TTC549 (cell line): Measurements from ENCODE around the gene PRSS56.

Source experiments
- FAIRE-seq: peaks from 2 replicates; lab custom pipeline; 2012; peaks lifted over from hg19 to GRCh38; lab: Jason Lieb, UNC

PRSS56 gene

DNA sequence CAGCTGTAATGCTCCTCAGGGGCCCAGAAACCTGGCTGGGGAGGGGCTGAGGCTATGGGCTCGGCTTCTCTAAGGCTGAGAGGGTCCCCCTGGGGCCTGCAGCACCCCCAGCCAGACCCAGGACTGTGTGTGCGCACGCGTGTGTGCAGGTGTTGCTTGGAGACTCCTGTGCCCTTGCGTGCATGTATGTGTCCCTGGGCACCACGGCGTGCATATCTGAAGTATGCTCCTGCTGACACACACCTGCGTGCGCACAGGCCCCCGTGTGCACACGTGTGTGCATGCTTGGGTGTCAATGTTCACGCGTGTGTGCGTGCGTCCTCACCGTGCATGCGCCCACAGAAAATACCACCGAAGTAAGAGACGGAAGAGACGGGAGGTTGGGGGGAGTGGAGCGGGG is 17.7 kb upstream of the PRSS56 start:
- FAIRE-seq: no peak

DNA sequence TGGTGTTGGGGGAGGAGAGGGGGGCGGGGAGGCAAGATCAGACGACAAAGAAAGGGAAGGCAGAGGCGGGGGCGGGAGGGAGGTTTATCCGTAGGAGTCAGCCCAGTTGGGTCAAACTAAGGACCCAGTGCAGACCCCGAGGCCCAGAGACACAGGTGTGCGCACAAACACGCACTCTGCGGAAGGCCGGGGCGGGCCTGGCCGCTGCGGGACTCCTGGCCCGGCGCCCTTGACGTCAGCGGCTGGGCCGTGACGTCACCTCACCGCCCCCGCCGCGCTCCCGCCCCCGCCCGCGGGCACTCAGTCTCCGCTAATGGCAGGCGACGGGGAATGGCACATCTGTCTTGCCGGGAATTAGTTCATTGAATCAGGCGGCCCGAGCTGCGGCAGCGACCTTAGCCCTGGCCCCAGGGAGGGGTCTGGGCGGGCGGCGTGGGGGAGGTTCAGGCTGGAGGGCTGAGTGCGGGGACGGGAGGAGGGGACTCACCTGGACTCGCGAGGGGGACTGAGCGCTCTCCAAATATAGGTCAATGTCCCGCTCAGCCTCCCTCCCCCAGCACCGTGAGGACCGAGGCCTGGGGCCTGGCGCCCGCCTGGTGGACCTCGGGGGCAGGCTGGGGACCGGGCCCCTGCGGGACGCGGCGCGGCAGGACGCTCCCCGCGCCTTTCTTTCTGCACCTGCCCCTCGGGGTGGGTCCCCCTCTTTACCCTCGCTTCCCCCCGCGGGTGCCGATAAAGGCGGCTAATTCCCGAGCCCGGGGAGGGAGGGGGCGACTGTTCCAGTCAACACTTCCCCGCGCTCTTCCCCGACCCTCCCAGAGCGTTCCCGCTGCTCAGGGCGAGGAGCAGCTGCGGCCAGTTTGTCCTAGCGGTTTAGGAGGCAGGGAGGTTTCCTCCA is 17.0 kb upstream of the PRSS56 start:
- no peak for FAIRE-seq

DNA sequence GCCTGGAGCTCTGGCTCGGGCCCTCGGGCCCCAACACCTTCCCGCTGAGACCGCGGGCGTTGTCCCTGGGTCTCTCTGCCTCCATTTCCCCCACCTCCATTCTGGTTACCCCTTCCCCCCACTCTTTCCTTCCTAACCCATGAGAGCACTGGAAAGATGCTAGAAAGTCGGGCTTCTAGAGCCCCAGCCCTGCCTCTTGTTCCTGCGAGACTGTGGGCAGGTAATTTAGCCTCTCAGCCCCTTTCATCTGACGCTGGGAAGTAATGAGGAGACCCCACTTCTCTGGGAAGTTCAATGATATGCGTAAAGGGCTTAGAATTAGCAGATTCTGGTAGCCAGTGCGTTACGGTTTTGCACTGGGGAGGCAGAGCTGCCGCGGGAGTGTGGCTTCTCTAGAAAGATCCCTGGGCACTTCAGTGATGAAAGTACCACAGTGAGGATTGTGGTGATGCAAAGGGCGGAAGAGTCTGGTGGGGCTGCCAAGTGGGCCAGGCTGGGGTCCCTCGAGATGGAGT is 16.3 kb upstream of the PRSS56 start:
- no peak for FAIRE-seq

DNA sequence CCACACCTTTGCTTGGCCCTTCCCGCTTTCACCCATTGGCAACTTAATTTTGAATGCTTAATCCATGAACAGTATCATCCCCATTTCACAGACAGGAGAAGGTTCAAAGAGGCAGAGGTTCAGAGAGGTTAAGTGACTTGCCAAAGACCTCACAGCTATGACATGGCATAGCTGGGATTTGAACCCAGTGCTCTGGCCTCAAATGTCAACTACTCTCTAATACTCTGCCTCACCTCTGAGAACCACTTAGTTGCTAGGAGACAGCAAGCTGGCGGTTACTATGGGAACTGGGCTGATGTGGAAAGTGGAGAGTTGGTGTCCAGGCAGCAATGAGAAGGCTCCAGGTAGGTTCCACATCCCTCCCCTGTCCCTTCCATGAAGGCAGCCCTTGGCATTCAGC is 15.8 kb upstream of the PRSS56 start:
- FAIRE-seq: no peak

DNA sequence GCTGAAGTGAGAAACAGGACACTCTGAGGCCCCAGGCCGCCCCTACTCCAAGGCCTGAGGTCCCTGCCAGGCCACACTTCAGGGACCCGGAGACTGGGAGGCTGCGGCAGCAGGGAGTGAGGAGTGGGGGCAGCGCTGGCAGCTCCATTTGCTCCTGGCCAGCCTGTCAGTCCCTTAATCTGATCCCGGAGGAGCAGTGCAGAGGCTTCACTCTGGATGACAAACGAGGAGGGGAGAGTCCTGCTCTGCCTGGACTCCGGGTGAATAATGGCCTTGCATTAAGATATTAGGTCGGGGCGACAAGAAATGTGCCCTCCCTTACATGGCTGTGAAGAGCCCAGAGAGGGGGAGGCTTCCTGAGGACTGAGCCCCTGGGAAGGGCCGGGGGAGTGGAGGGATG is 14.3 kb upstream of the PRSS56 start:
- no peak for FAIRE-seq

DNA sequence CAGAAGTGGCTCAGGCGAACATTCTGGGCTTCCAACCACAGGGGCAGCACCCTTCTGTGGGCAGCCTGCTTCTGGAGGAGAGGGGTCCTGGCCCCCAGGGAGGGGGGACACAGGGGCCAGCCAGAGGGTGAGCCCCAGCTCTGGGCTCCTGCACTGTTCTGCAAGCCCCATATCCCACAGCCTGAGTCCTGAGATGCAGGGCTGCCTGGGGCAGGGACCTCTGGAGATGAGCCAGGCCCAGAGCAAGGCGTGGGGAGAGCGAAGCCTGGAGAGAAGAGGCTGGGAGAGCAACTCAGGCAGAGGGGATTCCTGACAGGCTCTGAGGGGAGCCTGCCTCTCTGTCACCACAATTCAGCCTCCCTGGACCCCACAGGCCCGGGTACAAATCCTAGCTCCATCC is 13.5 kb upstream of the PRSS56 start:
- no peak for FAIRE-seq

DNA sequence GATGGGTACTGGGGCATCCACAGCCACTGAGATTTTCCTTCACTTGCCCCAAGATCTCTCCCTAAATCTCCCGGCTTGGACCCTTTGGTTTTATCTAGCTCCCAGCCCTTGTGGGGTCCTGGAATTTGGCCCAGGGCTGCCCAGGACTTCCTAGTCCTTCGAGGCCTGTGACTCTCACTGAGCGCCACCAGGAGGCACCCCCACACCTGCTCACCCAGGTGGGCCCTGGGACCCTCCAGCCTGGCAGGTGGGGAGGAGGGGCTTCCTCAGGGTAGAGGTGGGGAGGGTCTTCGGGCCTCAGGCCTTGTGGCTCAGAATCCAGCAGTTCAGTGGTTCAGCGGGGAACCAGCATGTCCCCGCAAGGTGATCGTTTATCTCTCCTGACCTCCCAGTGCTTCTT is 11.9 kb upstream of the PRSS56 start:
- FAIRE-seq: no peak

DNA sequence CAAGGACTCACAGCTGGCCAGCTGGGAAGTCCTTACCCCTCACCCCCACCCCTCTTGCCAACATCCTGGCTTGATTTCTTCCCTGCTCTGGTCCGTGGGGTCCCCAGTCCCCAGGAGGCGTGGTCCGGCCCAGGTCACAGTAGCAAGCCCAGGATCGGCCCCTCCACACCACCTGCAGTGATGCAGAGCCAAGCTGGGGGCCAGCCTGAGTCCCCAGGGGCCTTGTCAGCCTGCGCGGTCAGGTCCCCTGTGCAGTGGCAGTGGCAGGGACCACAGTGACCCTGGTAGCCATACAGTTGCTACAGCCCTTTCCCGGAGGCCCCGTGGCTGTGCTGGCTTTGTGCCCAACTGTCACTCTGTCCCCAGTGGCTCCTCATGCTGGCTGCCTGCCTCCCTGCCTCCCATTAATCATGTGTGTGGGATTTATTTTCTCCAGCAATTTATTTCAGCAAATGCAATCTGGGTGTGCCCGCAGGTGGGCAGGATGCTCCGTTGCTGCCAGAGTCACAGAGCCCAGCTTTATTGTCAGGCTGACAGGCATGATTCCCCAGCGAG is 8.8 kb upstream of the PRSS56 start:
- FAIRE-seq: no peak

DNA sequence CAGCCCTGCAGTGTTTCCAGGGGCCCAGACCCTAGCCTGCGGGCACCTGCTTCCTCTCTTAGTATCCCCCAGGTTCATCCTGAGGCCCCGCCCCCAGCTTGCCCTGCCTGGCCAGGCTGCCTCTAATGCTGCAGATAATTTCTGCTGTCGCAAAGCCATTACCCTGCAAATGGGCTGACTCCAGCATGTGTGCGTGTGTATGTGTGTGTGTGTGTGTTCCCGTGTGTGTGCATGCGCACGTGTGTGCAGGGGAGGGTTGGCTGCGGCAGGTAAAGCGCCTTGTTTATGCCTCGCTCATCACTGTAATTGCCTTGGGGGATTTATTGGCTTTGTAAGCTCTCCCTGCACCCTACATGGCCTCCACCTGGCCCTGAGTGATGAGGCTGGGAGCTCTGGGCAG is 7.6 kb upstream of the PRSS56 start:
- FAIRE-seq: no peak

DNA sequence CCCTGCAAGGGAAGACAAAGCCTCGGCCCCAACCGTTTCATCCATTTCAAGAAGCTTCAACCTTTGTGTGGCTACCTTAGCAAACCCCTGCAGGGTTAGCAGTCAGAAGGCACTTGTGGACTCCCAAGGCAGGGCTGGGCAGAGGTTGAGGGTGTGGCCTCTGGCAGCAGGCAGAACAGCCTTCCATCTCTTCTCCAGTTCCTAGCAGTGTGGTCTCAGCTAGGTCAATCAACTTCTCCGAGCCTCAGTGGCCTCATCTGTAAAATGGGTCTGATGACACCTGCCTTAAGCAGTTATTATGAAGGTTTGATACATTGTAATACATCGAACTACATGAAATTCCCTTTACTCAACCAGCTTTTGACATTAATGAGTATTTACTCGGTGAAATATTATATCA is 6.8 kb upstream of the PRSS56 start:
- no peak for FAIRE-seq

DNA sequence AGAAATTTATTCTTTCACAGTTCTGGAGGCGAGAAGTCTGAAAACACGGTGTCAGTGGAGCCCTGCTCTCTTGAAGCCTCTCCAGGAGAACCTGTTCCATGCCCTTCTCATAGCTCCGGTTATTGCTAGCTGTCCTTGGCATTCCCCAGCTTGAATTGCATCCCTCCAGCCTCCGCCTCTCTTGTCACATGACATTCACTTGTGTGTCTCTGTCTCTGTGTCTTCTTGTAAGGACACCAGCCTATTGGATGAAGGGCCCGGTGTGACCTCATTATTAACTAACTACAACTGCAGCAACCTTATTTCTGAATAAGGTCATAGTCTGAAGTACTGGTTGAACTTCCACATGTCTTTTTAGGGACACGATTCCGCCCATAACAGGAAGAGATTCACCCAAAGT is 4.5 kb upstream of the PRSS56 start:
- FAIRE-seq: no peak

DNA sequence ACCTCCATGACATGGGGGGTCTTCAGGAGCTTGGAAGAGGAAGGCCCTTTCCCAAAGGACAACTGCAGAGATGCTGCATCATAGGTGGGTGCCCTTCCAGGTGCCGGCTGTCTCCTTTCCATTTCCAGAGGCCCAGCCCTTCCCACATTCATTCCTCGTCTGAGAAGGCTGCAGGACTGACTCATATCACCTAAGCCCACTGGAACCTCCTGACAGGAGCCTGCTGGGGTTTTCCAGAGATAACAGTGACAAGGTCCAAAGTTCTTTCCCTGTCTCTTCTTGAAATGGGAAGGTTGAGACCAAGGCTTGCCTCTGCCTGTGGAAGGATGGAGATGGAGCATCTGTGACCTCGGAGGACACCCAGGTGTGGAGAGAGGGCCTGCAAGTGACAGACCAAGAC is 3.6 kb upstream of the PRSS56 start:
- FAIRE-seq: no peak

DNA sequence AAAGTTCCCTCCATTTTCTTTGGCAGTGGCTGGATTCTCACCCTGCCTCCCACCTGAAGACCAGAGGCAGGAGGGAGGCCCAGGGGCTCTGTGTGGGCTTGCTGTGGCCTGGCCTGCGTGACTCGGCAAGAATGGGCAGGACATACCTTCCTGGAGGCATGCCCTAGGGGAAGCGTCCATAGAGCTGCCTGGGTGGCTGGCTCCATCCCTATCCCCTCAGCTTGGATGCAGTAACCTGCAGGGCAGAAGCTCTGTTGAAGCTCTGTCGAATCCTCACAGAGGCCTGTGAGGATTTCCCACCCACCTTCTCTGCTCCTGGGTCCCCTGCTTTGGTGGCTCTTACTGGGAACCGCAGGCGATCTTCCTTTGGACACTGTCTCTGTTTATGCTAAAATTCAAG is 1.3 kb upstream of the PRSS56 start:
- FAIRE-seq: no peak

DNA sequence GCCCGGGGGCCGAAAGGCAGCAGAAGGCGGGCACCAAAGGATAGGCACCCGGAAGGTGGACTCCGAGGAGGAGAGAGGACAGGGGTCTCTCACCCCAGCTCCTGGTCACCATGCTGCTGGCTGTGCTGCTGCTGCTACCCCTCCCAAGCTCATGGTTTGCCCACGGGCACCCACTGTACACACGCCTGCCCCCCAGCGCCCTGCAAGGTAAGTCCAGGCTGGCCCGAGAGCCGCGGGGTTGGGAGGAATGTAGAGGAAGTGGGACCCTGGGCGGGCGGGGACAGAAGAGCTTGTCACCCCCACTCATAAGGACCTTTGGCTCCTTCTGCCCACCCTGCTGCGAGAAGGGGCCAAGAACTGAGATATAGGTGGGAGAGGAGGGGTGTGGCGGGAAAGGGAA is 301 bp downstream of the PRSS56 start:
- no peak for FAIRE-seq

DNA sequence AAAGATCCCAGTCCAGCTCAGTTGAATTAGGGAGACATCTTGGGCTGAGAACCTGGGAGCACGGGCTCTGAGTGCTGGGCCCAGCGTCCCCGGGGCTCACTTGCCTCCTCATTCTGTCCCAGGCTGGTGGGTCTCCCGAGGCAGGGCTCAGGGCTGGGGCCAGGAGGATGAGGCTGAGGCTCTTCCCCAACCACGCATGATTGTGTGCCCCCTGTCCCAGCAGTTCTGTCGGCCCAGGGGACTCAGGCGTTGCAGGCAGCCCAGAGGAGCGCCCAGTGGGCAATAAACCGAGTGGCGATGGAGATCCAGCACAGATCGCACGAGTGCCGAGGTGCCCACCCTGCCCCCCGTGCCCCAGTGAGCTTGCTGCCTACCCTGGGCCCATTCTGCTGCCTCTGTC is 910 bp downstream of the PRSS56 start:
- no peak for FAIRE-seq

DNA sequence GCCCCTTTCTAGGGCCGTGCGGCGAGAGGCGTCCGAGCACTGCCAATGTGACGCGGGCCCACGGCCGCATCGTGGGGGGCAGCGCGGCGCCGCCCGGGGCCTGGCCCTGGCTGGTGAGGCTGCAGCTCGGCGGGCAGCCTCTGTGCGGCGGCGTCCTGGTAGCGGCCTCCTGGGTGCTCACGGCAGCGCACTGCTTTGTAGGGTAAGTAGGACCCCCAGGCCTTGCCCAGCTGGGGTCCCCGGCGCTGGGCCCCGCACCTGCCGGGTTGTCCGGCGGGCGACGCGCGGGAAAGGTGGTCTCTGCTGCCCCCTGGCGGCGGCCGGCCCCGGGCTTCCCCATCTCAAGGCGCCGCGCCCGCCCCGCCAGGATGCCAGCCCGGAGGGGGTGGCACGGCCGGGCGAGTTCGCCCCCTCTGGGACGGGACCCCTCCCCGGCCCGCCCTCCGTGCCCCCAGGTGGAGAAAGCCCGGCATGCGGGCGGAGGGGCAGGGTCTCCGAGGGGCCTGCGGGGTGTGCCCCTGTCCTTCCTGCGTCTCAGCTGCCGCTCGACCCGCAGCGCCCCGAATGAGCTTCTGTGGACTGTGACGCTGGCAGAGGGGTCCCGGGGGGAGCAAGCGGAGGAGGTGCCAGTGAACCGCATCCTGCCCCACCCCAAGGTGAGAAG is 1.9 kb downstream of the PRSS56 start:
- no peak for FAIRE-seq

DNA sequence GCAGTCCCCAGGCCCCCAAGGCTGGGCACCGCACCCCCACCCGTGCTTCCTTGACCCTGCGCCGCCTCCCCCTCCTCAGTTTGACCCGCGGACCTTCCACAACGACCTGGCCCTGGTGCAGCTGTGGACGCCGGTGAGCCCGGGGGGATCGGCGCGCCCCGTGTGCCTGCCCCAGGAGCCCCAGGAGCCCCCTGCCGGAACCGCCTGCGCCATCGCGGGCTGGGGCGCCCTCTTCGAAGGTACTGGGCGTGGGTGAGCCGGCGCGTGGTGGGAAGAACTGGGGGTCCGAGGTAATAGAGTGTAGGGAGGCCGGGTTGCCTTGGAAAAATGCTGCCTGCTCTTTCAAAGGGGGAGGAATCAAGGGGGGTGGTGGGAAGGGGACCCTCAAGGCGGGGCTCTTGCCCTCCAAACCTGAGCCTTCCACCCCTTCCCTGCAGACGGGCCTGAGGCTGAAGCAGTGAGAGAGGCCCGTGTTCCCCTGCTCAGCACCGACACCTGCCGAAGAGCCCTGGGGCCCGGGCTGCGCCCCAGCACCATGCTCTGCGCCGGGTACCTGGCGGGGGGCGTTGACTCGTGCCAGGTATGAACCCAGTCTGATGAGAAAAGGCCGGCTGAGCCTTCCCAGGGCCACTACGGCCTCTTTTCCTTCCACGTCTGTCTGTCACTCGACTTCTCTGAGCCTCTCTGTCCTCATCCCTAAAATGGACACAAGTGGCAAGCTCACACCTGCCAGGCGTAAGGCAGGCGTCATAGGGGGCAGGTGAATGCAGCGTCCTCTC is 2.6 kb downstream of the PRSS56 start:
- no peak for FAIRE-seq

DNA sequence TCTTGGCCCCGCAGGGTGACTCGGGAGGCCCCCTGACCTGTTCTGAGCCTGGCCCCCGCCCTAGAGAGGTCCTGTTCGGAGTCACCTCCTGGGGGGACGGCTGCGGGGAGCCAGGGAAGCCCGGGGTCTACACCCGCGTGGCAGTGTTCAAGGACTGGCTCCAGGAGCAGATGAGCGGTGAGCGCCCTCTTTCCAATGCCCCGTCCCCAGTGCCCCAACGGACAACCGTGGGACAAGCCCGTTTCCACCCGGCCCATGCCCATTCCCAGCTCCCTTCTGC is 3.2 kb downstream of the PRSS56 start:
- FAIRE-seq: no peak

DNA sequence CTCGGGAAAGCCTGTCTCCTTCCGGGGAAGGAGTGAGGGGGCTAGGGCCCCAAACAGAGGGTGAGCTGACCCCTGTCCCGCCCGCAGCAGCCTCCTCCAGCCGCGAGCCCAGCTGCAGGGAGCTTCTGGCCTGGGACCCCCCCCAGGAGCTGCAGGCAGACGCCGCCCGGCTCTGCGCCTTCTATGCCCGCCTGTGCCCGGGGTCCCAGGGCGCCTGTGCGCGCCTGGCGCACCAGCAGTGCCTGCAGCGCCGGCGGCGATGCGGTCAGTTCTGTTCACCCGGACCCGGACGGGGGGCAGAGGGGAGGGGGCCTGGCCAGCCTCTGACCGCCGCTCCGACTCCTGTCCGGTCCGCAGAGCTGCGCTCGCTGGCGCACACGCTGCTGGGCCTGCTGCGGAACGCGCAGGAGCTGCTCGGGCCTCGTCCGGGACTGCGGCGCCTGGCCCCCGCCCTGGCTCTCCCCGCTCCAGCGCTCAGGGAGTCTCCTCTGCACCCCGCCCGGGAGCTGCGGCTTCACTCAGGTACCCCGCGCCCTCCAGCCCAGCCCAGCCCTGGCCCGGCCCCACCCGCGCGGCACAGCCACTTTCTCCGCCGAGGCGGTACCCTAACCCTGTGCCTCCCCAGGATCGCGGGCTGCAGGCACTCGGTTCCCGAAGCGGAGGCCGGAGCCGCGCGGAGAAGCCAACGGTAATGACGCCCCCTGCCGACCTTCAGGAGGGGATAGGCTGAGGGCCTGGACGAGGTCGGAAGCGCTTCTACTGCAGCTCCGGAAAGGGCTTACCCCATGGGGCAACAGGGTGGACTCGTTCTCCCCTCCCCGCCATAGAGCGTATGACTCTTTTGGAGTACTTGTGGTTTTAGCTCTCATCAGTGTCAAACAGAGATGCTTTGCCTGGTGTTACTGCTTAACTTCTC is 3.8 kb downstream of the PRSS56 start:
- no peak for FAIRE-seq

DNA sequence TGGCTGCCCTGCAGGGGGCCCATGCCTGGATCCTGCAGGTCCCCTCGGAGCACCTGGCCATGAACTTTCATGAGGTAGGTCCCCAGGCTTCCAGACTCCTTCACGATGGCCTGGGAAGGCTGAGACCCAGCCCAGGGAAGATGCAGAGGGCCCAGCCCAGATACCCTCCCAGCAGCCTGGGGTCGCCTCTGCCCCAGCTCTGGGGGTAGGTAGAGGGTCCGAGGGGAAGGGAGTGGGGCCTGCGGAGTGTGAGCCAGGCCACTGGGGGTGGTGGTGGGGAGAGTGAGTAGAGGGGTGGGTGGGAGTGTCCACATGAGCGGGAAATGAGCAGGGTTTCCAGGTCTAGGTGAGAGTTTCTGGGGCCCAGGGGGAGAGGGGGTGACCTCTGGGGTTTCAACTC is 4.6 kb downstream of the PRSS56 start:
- FAIRE-seq: no peak

DNA sequence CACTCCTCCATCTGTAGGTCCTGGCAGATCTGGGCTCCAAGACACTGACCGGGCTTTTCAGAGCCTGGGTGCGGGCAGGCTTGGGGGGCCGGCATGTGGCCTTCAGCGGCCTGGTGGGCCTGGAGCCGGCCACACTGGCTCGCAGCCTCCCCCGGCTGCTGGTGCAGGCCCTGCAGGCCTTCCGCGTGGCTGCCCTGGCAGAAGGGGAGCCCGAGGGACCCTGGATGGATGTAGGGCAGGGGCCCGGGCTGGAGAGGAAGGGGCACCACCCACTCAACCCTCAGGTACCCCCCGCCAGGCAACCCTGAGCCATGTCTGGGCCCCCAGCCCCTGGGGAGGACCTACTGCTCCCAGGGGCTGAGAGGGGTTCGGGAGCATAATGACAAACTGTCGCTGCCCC is 5.0 kb downstream of the PRSS56 start:
- FAIRE-seq: no peak
